HG03095 (cell line): ENCODE results near the gene DEPDC5.

Experiments
- ATAC-seq: cut with Tn5 transposase; IDR thresholded peaks from one replicate; pipeline ENCODE4 v1.9.1; 2021; ENCODE audit warnings: moderate library complexity; ENCODE audit not compliant: unreplicated experiment

Gene DEPDC5

DNA sequence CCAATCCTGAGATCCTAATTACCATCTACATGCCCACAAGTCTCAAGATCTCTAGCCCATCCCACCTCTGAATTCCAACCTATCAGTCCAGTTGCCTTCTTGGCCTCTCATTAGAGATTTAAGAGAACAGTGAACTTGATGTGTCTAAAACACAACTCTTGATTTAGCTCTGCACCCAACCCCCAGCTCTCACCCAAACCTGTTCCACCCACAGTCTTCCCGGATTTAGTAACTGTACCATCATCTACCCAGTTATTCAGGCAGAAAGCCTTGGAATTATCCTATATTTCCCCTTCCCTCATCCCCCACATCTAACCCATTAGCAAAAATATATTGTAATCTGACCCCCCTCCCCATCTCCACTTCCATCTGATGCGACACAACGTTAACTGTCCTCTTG is 166.5 kb downstream of the DEPDC5 start:
- no peak for ATAC-seq

DNA sequence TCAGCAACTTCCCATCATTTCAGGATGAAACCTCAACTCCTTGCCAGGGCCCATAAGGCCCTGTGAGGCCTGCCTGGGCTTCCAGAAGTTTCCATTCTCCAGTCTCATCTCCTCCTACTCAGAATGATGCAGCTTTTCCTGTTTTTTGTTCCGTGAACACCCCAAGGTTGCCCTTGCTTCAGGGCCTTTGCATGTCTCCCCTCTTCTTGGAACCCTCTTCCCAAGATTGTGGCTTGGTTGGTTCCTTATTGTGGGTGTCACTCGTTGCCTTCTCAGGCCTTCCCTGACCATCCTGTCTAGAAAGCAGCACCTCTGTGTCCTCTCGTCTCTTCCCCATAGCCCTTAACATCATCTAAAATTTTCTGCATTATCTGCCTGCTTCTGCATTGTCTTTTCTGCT is 167.3 kb downstream of the DEPDC5 start:
- no peak for ATAC-seq

DNA sequence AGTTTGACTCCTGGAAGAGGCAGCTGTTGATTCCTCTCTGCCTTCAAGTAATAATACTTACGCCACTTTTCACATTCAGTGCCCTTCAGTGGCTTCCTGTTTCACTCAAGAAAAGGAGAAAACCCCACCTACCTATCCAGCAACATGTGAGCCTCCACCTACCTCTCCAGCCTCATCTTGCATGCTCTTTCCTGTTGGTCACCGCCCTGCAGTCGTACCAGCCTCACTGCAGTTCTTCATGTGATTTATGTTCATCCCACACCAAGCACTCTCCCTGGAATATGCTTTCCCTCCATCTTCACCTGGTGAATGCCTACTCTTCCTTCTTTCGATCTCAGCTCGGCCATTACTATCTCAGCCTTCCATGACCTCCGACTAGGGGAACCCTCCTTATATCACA is 168.7 kb downstream of the DEPDC5 start:
- no peak for ATAC-seq

DNA sequence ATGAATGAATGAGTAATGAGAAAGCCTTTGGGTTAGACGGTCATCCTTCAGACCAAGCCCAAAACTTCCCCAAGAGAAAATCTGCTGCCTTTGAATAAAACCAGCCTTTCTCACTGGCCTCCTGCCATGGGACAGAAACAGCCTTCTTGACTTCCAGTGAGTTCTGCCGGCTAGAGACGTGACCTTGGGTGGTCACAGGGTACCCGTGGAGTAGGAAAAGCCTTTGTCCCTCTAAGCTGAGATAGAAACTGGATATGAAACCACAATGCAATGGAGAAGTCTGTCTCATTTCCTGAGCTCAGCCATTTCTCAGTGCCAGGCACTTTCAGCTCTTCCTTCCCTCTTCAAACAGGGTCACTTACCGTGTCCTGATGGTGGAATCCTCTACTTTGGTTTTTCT is 169.3 kb downstream of the DEPDC5 start:
- no peak for ATAC-seq

DNA sequence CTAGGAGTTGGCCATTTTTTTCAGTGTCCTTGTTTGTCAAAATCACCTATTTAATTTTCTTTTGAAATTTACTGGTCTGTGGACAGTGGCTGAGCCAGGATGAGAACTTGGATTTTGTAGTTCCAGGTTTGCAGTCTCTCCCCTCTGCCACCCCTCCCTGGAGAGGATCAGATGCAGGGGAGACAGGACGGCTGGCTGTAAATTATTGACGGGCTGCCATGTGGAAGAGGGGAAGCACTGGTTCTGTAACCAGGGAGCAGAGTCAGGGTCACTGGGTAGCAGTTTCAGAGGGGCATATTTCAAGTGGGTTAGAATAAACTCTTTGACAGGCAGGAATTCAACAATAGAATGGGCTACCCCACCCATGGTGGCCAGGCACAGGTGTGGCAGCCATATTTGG is 169.9 kb downstream of the DEPDC5 start:
- ATAC-seq = no peak

DNA sequence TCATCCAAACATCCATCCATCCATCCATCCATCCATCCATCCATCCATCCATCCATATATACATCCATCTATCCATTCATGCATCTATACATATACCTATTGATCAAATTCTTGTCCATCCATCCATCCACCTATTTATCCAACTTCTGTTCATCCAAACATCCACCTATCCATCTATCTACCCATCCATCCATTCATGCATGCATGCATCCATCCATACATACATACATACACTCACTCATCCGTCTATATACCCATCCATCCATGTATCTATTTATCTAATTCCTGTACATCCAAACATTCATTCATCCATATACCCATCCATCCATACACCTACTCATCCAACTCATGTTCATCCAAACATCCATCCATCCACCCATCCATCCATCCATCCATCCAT is 171.2 kb downstream of the DEPDC5 start:
- ATAC-seq = no peak

DNA sequence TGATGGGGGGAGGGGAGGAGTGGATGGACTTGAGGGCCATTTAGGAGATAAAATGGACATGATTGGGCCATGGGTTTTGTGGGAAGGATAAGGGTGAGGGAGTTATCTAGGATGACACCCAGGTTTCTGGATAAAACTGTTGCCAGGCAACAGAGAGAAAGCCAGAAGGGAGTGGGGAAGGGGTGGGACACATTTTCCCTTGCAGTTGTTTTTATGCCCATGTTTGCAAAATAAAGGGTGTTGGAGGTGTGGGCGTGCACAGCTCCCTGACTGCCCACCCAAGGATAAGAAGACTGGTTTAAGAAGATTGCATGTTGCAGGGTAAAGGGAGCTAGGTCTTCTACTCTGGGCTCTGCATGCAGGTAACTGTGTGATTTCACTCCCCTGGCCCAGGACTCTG is 172.2 kb downstream of the DEPDC5 start:
- no peak for ATAC-seq

DNA sequence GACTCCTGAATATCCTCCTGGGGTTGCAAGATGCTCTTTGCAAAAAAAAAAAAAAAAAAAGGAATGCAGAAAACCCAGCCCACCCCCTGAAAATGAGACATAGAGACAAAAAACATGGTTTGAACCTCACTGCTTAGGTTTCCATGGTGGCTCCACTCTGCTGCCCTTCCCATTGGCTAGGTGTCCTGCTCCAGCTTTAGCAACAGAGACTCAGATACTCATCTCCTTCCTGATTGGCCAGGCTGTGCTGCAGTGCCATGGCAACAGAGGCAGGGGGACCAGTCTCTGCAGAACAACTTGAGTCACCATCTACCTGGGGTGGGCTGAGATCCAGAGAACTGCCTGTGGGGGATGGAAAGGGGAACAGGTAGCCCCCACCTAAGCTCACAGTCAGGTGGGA is 173.2 kb downstream of the DEPDC5 start:
- no peak for ATAC-seq

DNA sequence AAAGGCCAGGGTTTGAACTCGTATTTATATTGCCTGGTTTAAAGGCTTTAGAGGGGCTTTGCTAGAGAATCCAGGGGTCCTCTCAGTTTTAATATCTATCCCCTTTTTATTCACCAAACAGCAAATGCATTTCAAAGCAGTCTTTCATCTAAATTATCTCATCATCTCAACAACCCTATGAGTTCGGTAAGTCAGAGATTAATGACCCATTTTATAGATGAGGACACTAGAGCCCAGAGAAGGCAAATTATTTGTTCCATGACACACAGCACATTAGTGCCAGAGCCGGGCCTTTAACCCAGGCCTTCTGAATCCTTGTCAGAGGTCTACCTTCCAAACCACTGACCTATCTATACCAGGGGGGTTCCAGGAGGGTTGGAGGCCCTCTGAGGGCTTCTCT is 173.7 kb downstream of the DEPDC5 start:
- ATAC-seq = no peak

DNA sequence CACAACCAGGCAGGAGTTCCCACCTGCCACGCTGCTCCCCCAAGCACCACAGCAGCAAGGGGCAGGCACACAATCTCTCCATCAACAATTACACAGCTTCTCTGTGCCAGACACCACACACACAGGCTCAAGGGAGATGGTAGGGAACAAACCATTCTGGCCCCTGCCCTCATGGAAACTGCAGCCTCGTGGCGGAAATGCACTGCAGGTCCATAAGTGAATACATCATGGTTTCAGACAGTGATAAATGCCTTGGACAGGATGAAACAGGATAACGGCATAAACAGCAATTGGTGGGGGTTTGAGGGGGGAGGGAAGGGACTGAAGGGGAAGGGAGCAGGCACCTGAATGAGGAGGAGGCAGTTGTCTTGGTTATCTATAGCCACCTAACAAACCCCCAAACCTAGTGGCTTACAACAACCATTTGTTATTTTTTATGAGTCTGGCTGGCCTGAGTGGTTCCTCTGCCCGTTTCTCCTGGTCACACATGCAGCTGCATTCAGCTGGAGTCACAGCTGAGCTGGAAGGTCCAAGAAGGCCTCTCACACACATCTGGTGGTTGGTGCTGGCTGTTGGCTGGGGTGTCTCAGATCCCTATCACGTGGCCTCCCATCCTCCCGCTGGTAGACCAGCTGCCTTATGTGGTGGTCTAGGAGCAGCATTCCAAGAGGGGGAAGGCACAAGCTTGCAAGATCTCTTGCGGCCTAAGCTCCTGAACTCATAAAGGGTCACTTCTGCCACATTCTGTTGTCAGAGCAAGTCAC is 175.5 kb downstream of the DEPDC5 start:
- no peak for ATAC-seq

DNA sequence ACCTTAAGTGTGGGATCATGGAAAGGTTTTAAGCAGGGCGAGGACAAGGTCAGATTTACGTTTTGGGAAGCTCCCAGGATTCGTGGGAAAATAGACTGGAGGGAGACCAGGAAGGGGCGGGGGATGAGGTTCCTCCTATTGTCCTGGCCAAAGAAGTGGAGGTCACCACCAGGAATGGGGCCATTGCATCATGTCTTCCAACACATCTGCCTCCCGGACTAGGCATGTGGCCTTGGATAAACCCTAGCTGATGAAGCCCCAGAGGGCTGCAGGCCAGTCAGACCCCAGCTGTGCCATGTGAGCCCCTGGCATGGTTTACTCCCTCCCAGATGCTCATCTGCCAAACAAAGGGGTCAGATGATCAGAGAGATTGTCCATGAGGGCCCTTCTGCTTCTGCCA is 179.0 kb downstream of the DEPDC5 start:
- no peak for ATAC-seq

DNA sequence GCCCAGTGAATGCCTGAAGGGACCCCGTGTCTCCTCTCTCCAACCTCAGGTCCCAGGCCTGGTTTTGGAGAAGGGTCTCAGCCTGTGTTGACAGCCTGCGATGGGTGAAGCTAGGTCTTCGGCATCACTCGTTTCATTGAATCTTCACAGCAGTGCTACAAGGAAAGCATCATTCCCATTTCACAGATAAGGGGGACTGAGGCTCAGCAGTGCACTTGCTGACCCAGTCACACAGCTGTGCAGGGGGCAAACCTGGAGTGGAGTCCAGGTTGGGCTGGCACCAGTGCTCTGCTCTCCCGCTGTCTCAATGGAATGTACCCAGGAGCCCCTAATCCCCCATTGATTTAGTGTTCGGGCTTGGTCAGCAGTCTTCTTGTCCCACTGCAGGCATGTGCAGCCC is 179.6 kb downstream of the DEPDC5 start:
- no peak for ATAC-seq

DNA sequence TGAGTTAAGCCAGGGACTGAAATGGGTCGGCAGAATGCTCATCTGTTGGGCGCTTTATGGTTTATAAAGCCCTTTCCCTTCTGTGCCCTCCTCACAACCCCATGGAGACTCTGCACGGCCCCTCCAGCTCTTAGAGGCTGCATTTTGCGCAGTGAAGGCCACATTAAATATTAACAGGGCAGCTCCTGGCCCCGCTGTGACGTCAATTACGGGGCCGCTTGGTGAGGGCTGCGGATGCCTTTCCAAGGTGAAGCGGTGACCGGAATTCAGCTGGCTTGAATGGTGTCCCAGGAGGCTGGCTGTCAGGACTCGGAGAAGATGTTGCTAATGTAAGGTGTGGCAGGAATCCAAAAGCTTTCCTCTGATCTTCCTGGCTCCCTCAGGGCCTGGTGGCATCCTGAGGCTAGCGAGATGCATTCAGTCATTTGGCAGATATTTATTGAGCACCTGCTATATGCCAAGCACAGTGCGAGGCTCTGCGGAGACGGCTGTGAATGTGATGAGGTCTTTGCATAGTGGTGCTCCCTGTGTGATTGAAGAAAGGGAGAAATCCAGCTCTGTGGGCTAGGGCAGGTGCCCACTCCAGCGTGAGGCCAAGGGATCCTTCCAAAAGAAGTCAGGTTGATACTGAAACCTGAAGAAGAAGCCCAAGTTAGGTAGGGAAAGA is 180.1 kb downstream of the DEPDC5 start:
- ATAC-seq = no peak

DNA sequence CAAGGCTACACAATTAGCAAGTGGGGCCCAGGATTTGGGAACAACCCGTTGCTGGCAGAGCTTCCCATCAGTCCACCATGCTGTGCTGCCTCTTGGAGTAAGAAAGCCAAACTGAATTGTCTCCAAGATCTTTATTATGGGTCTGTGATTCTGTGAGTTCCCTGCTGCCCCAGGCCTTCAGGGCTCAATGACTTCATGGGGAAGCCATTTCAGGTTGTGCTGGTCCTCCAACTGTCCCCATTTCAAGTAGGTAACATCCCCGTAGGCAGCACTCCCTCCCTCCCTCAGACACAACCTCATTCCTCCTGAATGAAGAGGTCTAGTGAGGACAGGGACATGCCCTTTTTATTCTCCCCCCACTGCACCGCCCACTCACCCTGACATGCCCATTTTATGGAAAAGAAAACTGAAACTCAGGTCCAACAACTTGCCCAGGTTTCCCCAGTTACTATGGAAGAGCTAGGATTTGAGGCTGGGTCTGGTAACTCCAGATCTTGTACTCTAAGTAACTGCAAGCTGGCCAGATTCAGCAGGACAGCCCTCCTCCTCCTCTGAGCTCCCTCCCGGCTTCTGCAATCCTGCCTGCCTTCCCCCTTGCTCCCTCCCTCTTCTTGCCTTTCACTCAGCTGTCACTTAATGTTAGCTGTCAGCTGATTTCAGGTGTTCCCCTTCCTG is 182.3 kb downstream of the DEPDC5 start:
- no peak for ATAC-seq

DNA sequence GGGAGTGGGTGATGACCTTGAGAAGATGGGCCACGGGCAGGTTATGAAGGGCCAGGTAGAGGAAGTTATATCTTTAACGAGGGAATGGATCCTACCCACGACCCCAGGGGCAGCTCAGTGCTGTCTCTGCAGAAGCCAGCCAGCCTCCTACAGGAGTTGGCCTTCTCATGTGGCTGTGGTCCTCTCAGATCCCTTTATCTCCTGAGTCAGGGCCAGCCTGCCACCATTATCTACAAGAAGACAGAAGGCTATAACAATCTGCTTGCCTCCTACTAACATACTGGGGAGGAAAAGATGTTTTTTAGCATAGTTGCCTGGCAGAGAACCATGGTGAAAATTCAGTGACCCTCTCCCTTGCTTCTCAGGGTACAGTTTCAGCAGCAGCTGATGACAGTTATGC is 183.5 kb downstream of the DEPDC5 start:
- no peak for ATAC-seq

DNA sequence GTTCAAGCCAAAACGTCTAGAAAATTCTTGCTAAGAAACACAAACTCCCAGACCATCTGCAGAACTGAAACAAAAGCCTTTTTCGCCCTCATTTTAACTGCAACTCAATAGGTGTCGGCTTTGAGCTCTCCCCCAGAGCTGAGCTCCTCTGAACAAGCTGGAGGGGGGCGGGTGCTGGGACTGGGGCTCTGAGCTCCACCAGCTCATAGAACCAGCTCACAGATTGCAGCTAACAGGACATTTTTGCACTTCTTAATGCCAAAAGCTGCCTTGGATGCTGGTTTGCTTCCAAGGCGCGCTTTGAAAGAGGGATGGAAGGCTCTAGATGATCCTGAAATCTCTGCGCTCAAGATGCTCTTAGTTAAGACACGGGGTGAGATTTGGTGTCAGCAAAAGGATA is 184.5 kb downstream of the DEPDC5 start:
- ATAC-seq = no peak

DNA sequence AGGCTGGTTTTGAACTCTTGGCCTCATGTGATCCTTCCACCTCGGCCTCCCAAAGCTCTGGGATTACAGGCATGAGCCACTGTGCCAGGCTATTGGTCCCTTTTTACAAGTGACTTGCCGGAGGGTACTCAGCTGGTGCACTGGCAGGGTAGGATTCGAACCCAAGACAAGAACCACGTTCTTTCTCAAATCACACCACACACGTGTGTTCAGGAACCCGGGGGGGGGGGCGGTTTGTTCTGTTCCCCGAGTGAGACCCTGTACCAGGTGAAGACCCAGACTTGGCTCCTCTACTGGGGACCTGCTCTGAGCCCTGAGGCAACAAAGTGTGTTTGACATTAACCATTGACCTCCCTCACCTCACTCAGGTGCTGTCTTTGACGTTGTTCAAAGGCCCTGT is 186.7 kb downstream of the DEPDC5 start:
- no peak for ATAC-seq

DNA sequence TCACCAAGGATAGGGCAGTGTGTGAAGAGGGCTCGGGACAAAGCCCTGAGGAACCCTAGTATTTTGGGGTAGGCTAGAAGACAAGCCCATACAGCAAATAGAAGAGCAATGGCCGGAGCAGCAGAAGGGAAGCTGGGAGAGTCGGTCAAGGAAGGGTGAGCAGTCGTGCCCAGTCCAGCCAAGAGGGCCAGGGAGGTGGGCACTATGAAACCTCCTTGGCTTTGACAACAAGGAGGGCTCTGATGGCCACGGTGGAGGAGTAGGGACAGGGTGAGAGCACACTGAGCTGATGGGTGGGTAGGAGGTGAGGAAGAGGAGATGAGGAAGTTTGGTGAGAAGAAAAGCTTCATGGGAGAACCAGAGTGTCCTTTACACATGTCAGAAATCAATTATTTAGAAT is 188.3 kb downstream of the DEPDC5 start:
- no peak for ATAC-seq

DNA sequence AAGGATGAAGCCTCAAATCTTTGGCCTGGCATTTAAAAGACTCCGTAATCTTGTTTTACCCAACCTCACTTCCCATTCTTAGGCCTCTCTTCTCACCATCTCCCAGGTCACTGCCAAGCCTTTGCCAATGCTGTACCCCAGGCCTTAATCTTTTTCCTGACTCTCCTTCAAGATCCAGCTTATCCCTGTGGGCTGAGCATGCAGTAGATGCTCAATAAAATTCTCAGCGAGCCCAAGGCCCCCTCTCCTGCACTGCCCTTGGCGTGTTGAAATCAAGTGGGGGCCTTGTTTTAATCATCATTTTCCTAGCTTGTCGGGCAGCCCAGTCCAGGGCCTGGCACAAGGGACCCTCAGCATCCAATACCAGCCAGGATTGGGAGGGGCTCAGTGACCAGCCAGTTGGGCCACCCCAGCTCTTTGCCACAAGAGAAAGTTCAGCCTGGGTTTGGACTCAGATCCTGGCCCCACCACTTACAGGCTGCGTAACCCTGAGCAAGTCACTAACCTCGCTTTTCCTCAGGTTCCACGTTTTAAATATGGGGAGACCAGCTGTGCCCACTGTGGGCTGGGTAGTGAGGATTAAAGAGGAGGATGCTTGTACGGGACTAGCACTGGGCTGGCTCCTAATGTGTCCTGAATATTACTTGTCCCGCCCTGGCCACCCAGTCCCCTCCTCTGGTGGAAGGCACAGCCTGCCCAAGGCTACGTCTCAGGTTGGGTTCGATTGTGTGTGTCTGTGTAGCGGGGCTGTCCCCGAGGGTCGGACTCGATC is 189.6 kb downstream of the DEPDC5 start:
- peak; percentile 1 for ATAC-seq

DNA sequence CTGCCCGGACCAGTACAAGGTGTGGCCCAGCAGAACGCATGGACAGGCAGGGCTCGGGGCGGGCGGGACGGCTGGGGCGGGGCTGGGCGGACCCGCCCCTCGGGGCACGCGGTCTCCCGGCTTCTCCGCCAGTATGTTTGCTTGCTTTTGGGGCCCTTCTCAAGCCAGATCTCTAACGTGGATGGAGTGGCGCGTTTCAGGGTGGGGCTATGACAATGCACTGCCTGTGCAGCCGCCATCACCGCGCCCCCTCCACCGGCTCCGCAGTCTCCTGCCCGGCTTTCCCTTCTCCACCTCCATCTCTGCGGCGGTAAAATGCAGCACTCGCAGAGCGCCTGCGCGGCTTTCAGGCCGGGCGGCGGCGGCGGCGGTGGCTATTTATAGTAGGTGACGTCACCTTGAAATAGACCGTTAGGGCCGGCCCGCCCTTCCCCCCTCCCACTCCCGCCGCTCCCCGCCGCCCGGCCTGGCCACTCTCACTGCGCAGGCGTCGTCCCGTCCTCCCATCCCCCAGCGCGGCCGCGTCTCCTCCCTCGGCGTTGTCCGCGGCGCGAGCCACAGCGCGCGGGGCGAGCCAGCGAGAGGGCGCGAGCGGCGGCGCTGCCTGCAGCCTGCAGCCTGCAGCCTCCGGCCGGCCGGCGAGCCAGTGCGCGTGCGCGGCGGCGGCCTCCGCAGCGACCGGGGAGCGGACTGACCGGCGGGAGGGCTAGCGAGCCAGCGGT is 190.3 kb downstream of the DEPDC5 start, which contains the start of gene YWHAH:
YWHAH (plus strand) TSS at position 558 of the 722 bp plus-strand sequence. CDS start 199 bp downstream, outside the sequence.
- peak; percentile 52 for ATAC-seq
